PC-9 (cell line): Measurements from ENCODE around the gene CCDC106. TPM values are rescaled to one million over a fixed set of nuclear protein-coding genes. Genes with fewer than 3 reads are reported as not detected.

Experiments
- BruUV-seq: library from RNA; stranded (reverse); fragments of 400-500 nt; replicated peaks from 2 replicates; lab custom pipeline; 2021; lab: Mats Ljungman, UMichigan
- CTCF ChIA-PET: fragments of 300-600 bp; sonication (Branson Sonifier 250); formaldehyde crosslinking; loops from one replicate; lab custom pipeline; 2022; ENCODE audit warnings: antibody characterized with exemption; lab: Charles Lee
- POLR2A ChIA-PET: fragments of 300-600 bp; sonication (Branson Sonifier 250); formaldehyde crosslinking; loops from one replicate; lab custom pipeline; 2022; ENCODE audit warnings: antibody characterized with exemption; ENCODE audit not compliant: unreplicated experiment; lab: Charles Lee
- DNase-seq, 2 experiments: peaks; one replicate each; pipeline versions ENCODE4 v3.0.0 to v3.0.0-alpha.2; 2015 to 2022; ENCODE audit warnings: mixed read lengths in 1 of 2
- H2AFZ ChIP-seq: fragments of 200-600 bp; sonication (generic); 2 replicates; pipeline ENCODE4 v1.8.1; 2017; ENCODE audit warnings: antibody characterized with exemption
- H3F3A ChIP-seq: fragments of 200-600 bp; sonication (generic); 2 replicates; pipeline ENCODE4 v1.8.1; 2017; ENCODE audit warnings: antibody characterized with exemption, mild to moderate bottlenecking, low read depth; ENCODE audit not compliant: insufficient read depth
- H3K27ac ChIP-seq: fragments of 200-600 bp; sonication (generic); 2 replicates; pipeline ENCODE4 v1.6.1; 2016; ENCODE audit warnings: mixed run types
- H3K27me3 ChIP-seq: fragments of 200-600 bp; sonication (generic); 2 replicates; pipeline ENCODE4 v1.6.1; 2016; ENCODE audit warnings: low read depth, mixed run types; ENCODE audit not compliant: insufficient read depth
- H3K36me3 ChIP-seq: fragments of 200-600 bp; sonication (generic); 2 replicates; pipeline ENCODE4 v1.6.1; 2016; ENCODE audit warnings: low read depth, mixed run types
- H3K4me1 ChIP-seq: fragments of 200-600 bp; sonication (generic); replicated peaks from 2 replicates; pipeline ENCODE4 v1.6.1; 2016; ENCODE audit warnings: mixed run types; ENCODE audit not compliant: insufficient read depth
- H3K4me2 ChIP-seq: fragments of 200-600 bp; sonication (generic); 2 replicates; pipeline ENCODE4 v1.6.1; 2017; ENCODE audit warnings: mixed run types
- H3K4me3 ChIP-seq: fragments of 200-600 bp; sonication (generic); 2 replicates; pipeline ENCODE4 v1.6.1; 2016; ENCODE audit warnings: mixed run types
- H3K79me2 ChIP-seq: fragments of 200-600 bp; sonication (generic); 2 replicates; pipeline ENCODE4 v1.6.1; 2017; ENCODE audit warnings: low read depth, mixed run types
- H3K9me2 ChIP-seq: fragments of 200-600 bp; sonication (generic); 2 replicates; pipeline ENCODE4 v1.8.1; 2017; ENCODE audit warnings: mild to moderate bottlenecking; ENCODE audit not compliant: insufficient read depth
- H3K9me3 ChIP-seq: fragments of 200-600 bp; sonication (generic); 2 replicates; pipeline ENCODE4 v1.8.1; 2016; ENCODE audit warnings: low read depth; ENCODE audit not compliant: insufficient read depth
- H4K20me1 ChIP-seq: fragments of 200-600 bp; sonication (generic); 2 replicates; pipeline ENCODE4 v1.8.1; 2017; ENCODE audit not compliant: insufficient read depth
- EZH2 ChIP-seq: fragments of 200-600 bp; sonication (generic); IDR thresholded peaks from 2 replicates; pipeline ENCODE4 v1.8.0; 2017; ENCODE audit warnings: antibody characterized with exemption, low read depth
- intact Hi-C: fragments of 100-400 bp; cut with micrococcal nuclease; formaldehyde crosslinking; loops from one replicate; pipeline ENCODE4 v1.10.0; 2022; ENCODE audit not compliant: unreplicated experiment
- total RNA-seq: library from RNA; stranded (reverse); gene quantifications from 2 replicates; pipeline ENCODE4 v1.2.3, GENCODE V29; 2021
- TF ChIP-seq, protein P1 (sequence below): fragments of 200-600 bp; sonication (generic); conservative IDR thresholded peaks from 2 replicates; pipeline ENCODE4 v1.6.1; 2017; ENCODE audit warnings: mixed run types, antibody characterized with exemption, mild to moderate bottlenecking, moderate library complexity

Gene CCDC106
- total RNA-seq, 1 experiment from 2014 or later = 3.2 TPM

DNA sequence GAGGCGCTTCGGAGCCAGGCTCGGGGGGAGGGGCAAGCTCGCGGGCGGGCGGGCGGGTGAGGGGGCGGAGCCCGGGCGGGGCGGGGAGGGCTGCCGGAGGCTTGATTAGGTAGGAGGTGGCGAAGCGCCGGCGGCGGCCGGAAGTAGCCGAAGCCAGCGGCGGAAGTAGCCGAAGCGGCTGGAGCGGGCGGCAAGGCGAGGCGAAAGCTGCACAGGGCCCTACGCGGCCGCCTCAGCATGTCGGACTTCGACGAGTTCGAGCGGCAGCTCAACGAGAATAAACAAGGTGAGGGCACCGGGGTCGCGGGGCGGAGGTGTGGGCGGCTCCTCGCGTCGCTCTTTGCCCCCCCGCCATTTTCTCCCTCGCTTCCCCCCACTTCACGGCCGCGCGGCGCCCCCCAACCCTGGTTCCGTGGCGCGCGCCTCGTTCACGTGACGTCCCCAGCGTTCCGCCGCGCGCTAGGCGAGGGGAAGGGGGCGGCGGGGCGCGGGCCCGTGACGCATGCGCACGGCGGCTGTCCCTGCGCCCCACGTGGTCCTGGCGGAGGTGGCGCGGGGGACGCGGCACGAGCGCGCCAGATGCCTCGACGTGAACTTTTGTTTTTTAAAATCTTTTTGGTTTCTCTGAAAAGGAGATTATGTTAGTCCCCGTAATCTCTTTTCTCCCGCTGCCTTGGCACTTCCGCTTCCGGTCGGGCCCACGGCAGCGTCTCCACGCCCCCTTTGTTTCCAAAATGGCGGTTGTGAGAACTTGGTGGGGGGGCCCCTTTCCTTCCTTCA, 7.0 kb downstream of the CCDC106 start, which contains the start of gene U2AF2:
Gene U2AF2, plus strand, starts transcription at position 168 of the 780 bp plus-strand sequence. Its CDS starts 70 bp downstream, at position 238.
- H3K4me3 ChIP-seq = peak within 1 kb of the TSS; percentile 93
- peaks cover 52% of the 10 kb centered on the region for H3K79me2 ChIP-seq
- intact Hi-C loops = loop anchor here (1.0 to 5.0 kb wide), 3 partner anchors 12 to 487 kb away; partner anchors contain the start of genes ZNF444 and ZNF581

DNA sequence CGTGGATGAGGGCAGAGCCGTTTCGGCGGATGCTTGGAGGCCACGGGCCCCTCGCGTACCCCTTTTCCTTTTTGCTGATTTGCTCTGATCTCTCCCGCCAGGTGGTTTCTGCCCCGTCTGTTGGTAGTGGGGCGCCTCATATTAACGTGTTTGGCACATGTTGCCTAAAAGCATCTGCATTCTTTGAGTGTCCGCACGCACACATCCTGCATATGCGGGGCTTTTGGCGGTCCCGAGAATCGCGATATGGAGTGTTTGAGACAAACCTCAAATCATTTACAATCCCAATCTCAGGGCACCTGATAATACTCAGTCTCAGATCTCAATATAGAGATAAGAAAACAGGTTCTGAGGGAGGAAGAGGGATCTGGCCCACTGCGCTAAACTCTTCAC, 7.6 kb downstream of the CCDC106 start:
- ChIA-PET CTCF (no interaction called here), POLR2A (no interaction called here)
- Histone ChIP-seq H3K36me3 (peaks cover 26% of the 10 kb centered on the region), H3K27me3 (no peaks in the 10 kb centered on the region), H3K27ac (peak overlapping the region; percentile 95), H3K9me3 (no peaks in the 10 kb centered on the region), H3F3A (peaks cover 10% of the 10 kb centered on the region; the same call in 1 of the 2 replicates), H3K4me3 (peak overlapping the region; percentile 93), H3K4me1 (peaks cover 25% of the 10 kb centered on the region), H3K79me2 (peaks cover 58% of the 10 kb centered on the region), H4K20me1 (peaks cover 52% of the 10 kb centered on the region), H2AFZ (peak overlapping the region; percentile 56; the same call in 1 of the 2 replicates), H3K4me2 (peak overlapping the region; percentile 99), H3K9me2 (no peaks in the 10 kb centered on the region)
- no peak for DNase-seq
- intact Hi-C loops = loop anchor here (2.0 kb wide), 1 partner anchor 21 kb away; no protein-coding TSS in a partner anchor
- TSS peak; percentile 43 for BruUV-seq
- TF ChIP-seq, protein P1, sequence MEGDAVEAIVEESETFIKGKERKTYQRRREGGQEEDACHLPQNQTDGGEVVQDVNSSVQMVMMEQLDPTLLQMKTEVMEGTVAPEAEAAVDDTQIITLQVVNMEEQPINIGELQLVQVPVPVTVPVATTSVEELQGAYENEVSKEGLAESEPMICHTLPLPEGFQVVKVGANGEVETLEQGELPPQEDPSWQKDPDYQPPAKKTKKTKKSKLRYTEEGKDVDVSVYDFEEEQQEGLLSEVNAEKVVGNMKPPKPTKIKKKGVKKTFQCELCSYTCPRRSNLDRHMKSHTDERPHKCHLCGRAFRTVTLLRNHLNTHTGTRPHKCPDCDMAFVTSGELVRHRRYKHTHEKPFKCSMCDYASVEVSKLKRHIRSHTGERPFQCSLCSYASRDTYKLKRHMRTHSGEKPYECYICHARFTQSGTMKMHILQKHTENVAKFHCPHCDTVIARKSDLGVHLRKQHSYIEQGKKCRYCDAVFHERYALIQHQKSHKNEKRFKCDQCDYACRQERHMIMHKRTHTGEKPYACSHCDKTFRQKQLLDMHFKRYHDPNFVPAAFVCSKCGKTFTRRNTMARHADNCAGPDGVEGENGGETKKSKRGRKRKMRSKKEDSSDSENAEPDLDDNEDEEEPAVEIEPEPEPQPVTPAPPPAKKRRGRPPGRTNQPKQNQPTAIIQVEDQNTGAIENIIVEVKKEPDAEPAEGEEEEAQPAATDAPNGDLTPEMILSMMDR = no peak
- TF ChIP-seq EZH2 = no peak

More for the DNA sequence above, 7.0 kb downstream of the CCDC106 start, which contains the start of gene U2AF2:
- no peak for TF ChIP-seq EZH2
- TF ChIP-seq, protein P1 = 0 out of 2 replicates have a peak, but pooled peaks have one; percentile 4
- no TSS peak for BruUV-seq
- Histone ChIP-seq H3K4me1 (peaks cover 25% of the 10 kb centered on the region), H3F3A (peaks cover 10% of the 10 kb centered on the region; the same call in 1 of the 2 replicates), H2AFZ (peak within 1 kb of the TSS; percentile 90), H4K20me1 (peaks cover 46% of the 10 kb centered on the region), H3K4me2 (peak within 1 kb of the TSS; percentile 99), H3K36me3 (peaks cover 26% of the 10 kb centered on the region), H3K9me3 (no peaks in the 10 kb centered on the region), H3K27ac (peak within 1 kb of the TSS; percentile 95), H3K27me3 (no peaks in the 10 kb centered on the region), H3K9me2 (no peaks in the 10 kb centered on the region)
- ChIA-PET CTCF (interaction anchor here (0.5 to 1.3 kb wide), 4 partner anchors 13 to 940 kb away, joined by 4 to 8 read pairs (median 6); partner anchors contain the start of gene ZNF71), POLR2A (interaction anchor here (0.6 to 1.4 kb wide), 16 partner anchors 12 to 1206 kb away, joined by 3 to 13 read pairs (median 4); partner anchors contain the start of genes CDC42EP5, FIZ1, LENG9 and UBE2S)
- DNase-seq = peak; percentile 71 to 97

DNA sequence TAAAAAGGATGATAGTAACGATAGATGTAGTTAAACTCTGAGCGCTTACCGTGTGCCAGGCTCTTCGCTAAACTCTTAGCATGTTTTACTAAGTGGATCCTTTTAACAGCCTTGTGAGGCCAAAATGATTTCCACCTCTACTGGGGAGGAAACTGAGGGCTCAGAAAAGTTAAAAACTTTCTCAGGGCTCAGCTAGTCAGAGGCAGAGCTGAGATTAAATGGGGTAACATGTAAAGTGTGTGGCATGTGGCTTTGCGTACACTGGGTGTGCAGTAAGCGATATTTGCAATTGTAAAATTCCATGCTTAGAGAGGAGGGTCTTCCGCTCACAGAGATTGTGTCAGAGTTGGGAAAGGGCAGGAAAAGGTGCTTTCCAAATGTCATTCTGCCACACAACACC, 8.5 kb downstream of the CCDC106 start:
- Histone ChIP-seq H3K27ac (0 out of 2 replicates have a peak overlapping the region, but pooled peaks have one; percentile 95), H4K20me1 (peaks cover 61% of the 10 kb centered on the region), H3K36me3 (peaks cover 28% of the 10 kb centered on the region), H2AFZ (no peak overlapping the region), H3K4me2 (peak overlapping the region; percentile 99), H3K9me2 (no peaks in the 10 kb centered on the region), H3K79me2 (peaks cover 67% of the 10 kb centered on the region), H3K9me3 (no peaks in the 10 kb centered on the region), H3F3A (peaks cover 12% of the 10 kb centered on the region; the same call in 1 of the 2 replicates), H3K27me3 (no peaks in the 10 kb centered on the region), H3K4me3 (peak overlapping the region; percentile 93), H3K4me1 (peaks cover 25% of the 10 kb centered on the region)
- no TSS peak for BruUV-seq
- DNase-seq = no peak
- ChIA-PET POLR2A (no interaction called here), CTCF (no interaction called here)
- intact Hi-C loops = no loop called here
- no peak for TF ChIP-seq EZH2
- TF ChIP-seq, protein P1 = no peak
